Upper lobe of left lung (tissue), 4 donors: ENCODE data around the gene KRTAP10-7.
"Not testable (repeated sequence)": the region's sequence is repeated elsewhere in the genome, so short reads cannot be mapped to it uniquely, and the experiment has no call there.

Experiments used
- POLR2A ChIP-seq, 4 donors: fragments of 450-650 bp; IDR thresholded peaks; one replicate each; pipeline ENCODE4 v1.5.1; 2016 to 2017; ENCODE audit warnings: antibody characterized with exemption in 4 of 4, mild to moderate bottlenecking in 2 of 4
- POLR2AphosphoS5 ChIP-seq, 2 donors: sonication (generic); formaldehyde crosslinking; IDR thresholded peaks; one replicate each; pipeline ENCODE4 v1.5.1; 2017; ENCODE audit warnings: antibody characterized with exemption in 2 of 2
- TF ChIP-seq, protein P1 (sequence below), 6 experiments: fragments of 450-650 bp in 4 of 6; fragments of 200-600 bp in 2 of 6; sonication (generic) in 2 of 6; IDR thresholded peaks; one replicate each; pipeline ENCODE4 v1.5.1; 2016 to 2019; ENCODE audit warnings: antibody characterized with exemption in 6 of 6

DNA sequence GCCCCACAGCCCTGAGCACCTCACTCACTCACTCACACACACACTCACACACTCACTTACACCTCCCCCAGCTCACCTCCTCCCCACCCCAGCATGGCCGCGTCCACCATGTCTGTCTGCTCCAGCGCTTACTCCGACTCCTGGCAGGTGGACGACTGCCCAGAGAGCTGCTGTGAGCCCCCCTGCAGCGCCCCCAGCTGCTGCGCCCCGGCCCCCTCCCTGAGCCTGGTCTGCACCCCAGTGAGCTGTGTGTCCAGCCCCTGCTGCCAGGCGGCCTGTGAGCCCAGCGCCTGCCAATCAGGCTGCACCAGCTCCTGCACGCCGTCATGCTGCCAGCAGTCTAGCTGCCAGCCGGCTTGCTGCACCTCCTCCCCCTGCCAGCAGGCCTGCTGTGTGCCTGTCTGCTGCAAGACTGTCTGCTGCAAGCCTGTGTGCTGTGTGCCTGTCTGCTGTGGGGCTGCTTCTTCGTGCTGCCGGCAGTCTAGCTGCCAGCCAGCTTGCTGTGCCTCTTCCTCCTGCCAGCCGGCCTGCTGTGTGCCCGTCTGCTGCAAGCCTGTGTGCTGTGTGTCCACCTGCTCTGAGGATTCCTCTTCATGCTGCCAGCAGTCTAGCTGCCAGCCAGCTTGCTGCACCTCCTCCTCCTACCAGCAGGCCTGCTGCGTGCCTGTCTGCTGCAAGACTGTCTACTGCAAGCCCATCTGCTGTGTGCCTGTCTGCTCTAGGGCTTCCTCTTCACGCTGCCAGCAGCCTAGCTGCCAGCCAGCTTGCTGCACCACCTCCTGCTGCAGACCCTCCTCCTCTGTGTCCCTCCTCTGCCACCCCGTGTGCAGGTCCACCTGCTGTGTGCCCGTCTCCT is 46.2 kb downstream of the KRTAP10-7 start, which contains the start of gene KRTAP10-11:
- TF ChIP-seq, protein P1, sequence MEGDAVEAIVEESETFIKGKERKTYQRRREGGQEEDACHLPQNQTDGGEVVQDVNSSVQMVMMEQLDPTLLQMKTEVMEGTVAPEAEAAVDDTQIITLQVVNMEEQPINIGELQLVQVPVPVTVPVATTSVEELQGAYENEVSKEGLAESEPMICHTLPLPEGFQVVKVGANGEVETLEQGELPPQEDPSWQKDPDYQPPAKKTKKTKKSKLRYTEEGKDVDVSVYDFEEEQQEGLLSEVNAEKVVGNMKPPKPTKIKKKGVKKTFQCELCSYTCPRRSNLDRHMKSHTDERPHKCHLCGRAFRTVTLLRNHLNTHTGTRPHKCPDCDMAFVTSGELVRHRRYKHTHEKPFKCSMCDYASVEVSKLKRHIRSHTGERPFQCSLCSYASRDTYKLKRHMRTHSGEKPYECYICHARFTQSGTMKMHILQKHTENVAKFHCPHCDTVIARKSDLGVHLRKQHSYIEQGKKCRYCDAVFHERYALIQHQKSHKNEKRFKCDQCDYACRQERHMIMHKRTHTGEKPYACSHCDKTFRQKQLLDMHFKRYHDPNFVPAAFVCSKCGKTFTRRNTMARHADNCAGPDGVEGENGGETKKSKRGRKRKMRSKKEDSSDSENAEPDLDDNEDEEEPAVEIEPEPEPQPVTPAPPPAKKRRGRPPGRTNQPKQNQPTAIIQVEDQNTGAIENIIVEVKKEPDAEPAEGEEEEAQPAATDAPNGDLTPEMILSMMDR (IDR thresholded peaks at IDR 0.05) = not testable (repeated sequence)
- not testable (repeated sequence) for TF ChIP-seq POLR2AphosphoS5, POLR2A (IDR thresholded peaks at IDR 0.05)
